Transverse colon (tissue), 4 donors: ENCODE measurements around the gene PCID2. TPM values are rescaled to one million over a fixed set of nuclear protein-coding genes. Genes with fewer than 3 reads are reported as not detected.

Experiments used
- DNase-seq: peaks from one replicate; pipeline ENCODE4 v3.0.0-alpha.2; 2019
- H3K27ac ChIP-seq, 4 donors: fragments of 200-600 bp; sonication (generic); 2 replicates each; pipeline ENCODE4 v1.5.1; 2016 to 2018; ENCODE audit warnings: inconsistent platforms in 4 of 4
- H3K27me3 ChIP-seq: fragments of 200-600 bp; sonication (generic); 2 replicates; pipeline ENCODE4 v1.5.1; 2017; ENCODE audit warnings: inconsistent platforms
- H3K36me3 ChIP-seq, 4 donors: fragments of 200-600 bp; sonication (generic); 2 replicates each; pipeline ENCODE4 v1.5.1; 2017 to 2019; ENCODE audit warnings: inconsistent platforms in 4 of 4
- H3K4me1 ChIP-seq, 4 donors: fragments of 200-600 bp; sonication (generic); 2 replicates each; pipeline ENCODE4 v1.5.1; 2017 to 2020; ENCODE audit warnings: inconsistent platforms in 4 of 4
- H3K4me3 ChIP-seq, 4 donors: fragments of 200-600 bp; sonication (generic); 1 replicate in 1 of 4; 2 replicates in 3 of 4; pipeline versions ENCODE4 v1.5.1 to v1.6.1; 2017 to 2019; ENCODE audit warnings: inconsistent platforms in 4 of 4
- H3K9me3 ChIP-seq, 2 donors: fragments of 200-600 bp; sonication (generic); 2 replicates each; pipeline ENCODE4 v1.5.1; 2017 to 2019; ENCODE audit warnings: inconsistent platforms in 2 of 2
- CTCF ChIP-seq, 5 experiments: fragments of 200-600 bp in 3 of 5; fragments of 450-650 bp in 2 of 5; sonication (generic) in 3 of 5; IDR thresholded peaks; 1 replicate in 2 of 5; 2 replicates in 3 of 5; pipeline ENCODE4 v1.5.1; 2016 to 2017; ENCODE audit warnings: antibody characterized with exemption in 5 of 5, inconsistent platforms in 3 of 5, mild to moderate bottlenecking in 2 of 5, moderate library complexity in 1 of 5
- EP300 ChIP-seq: sonication (generic); formaldehyde crosslinking; IDR thresholded peaks from one replicate; pipeline ENCODE4 v1.6.1; 2017; ENCODE audit warnings: antibody characterized with exemption, low read depth
- POLR2A ChIP-seq: fragments of 450-650 bp; IDR thresholded peaks from one replicate; pipeline ENCODE4 v1.6.1; 2016; ENCODE audit warnings: antibody characterized with exemption, mild to moderate bottlenecking, moderate library complexity
- POLR2AphosphoS5 ChIP-seq, 3 donors: sonication (generic); formaldehyde crosslinking; IDR thresholded peaks; one replicate each; pipeline ENCODE4 v1.6.1; 2016; ENCODE audit warnings: antibody characterized with exemption in 3 of 3
- WGBS, 2 donors: methylation state at CpG; one replicate each; pipeline ENCODE4 v1.1.5; 2018; ENCODE audit warnings: low coverage in 1 of 2; 5-methylcytosine and 5-hydroxymethylcytosine counted together
- in situ Hi-C, 4 donors: fragments of 200-750 bp; cut with MboI; loops; one replicate each; pipeline versions ENCODE4 v1.15.0 to v1.15.1; 2017; ENCODE audit warnings: low sequenced_read_pairs in 3 of 4, low pct_ligation_motif_present in 1 of 4, low pct_unique_long_range_greater_than_20kb in 1 of 4
- intact Hi-C: fragments of 100-400 bp; cut with DNase I; formaldehyde crosslinking; loops from one replicate; pipeline ENCODE4 v1.15.1; 2023; ENCODE audit warnings: low total_unique reads
- total RNA-seq, 4 donors: library from RNA; depleted of rRNA; stranded (reverse); fragments of >200 nt; gene quantifications; one replicate each; pipeline ENCODE4 v1.1.0, GENCODE V29; 2016

The PCID2 gene
- total RNA-seq, 4 donors from 2014 or later, result 13.1 to 87.6 (median 41.3) TPM

- Histone ChIP-seq H3K27ac (no peak overlapping the region), H3K4me3 (no peak overlapping the region), H3K36me3 (peaks cover 0 to 34% (median 12%) of the 10 kb centered on the region in 4 donors), H3K9me3 (no peaks in the 10 kb centered on the region), H3K27me3 (no peaks in the 10 kb centered on the region), H3K4me1 (peaks cover 0 to 10% (median 5%) of the 10 kb centered on the region in 4 donors)
- TF ChIP-seq EP300 (no peak), CTCF (IDR thresholded peaks at IDR 0.05) (no peak), POLR2AphosphoS5 (IDR thresholded peaks at IDR 0.05) (no peak), POLR2A (no peak)
- intact Hi-C loops (no loop called here), in situ Hi-C loops (no loop called here)
- DNase-seq, result peak; percentile 35
- 52 to 80% methylated on average over 2 to 5 of the region's 5 CpGs for WGBS, 2 donors
These were observed 32.2 kb downstream of the PCID2 start for GRCh38 chr13:113176280-113176679.

GRCh38 chr13:113172419-113172926 is 36.0 kb downstream of the PCID2 start:
- Histone ChIP-seq H3K4me3 (no peak overlapping the region), H3K27ac (no peak overlapping the region), H3K36me3 (no peaks in the 10 kb centered on the region), H3K27me3 (no peaks in the 10 kb centered on the region), H3K9me3 (no peaks in the 10 kb centered on the region), H3K4me1 (peaks cover 0 to 21% (median 8%) of the 10 kb centered on the region in 4 donors)
- no peak for TF ChIP-seq POLR2A
- no peak for TF ChIP-seq POLR2AphosphoS5 (IDR thresholded peaks at IDR 0.05)
- no peak for TF ChIP-seq CTCF (IDR thresholded peaks at IDR 0.05)
- no peak for TF ChIP-seq EP300
- in situ Hi-C loops (no loop called here), intact Hi-C loops (no loop called here)
- WGBS, 2 donors, result 86 to 99% methylated on average over 2 to 12 of the region's 13 CpGs
- no peak for DNase-seq

- 87 to 90% methylated on average over 7 to 34 of the region's 34 CpGs for WGBS, 2 donors
- no peak overlapping the region for H3K27ac ChIP-seq
- TF ChIP-seq POLR2AphosphoS5 (IDR thresholded peaks at IDR 0.05) (no peak), POLR2A (no peak), EP300 (no peak), CTCF (IDR thresholded peaks at IDR 0.05) (no peak)
- H3K4me3 ChIP-seq, result no peak overlapping the region
- peaks cover 0 to 16% (median 7%) of the 10 kb centered on the region in 4 donors for H3K4me1 ChIP-seq
- H3K27me3 ChIP-seq, result no peaks in the 10 kb centered on the region
- intact Hi-C loops, result no loop called here
- no peak for DNase-seq
- H3K9me3 ChIP-seq, result no peaks in the 10 kb centered on the region
- H3K36me3 ChIP-seq, result no peaks in the 10 kb centered on the region
- in situ Hi-C loops, result no loop called here
These were observed 37.0 kb downstream of the PCID2 start for GRCh38 chr13:113171250-113172125.

GRCh38 chr13:113170511-113170910 is 38.0 kb downstream of the PCID2 start:
- Histone ChIP-seq H3K36me3 (no peaks in the 10 kb centered on the region), H3K9me3 (no peaks in the 10 kb centered on the region), H3K27ac (no peak overlapping the region), H3K4me3 (no peak overlapping the region), H3K4me1 (peaks cover 0 to 17% (median 8%) of the 10 kb centered on the region in 4 donors), H3K27me3 (no peaks in the 10 kb centered on the region)
- intact Hi-C loops (no loop called here), in situ Hi-C loops (no loop called here)
- 33 to 46% methylated on average over 4 to 5 of the region's 5 CpGs for WGBS, 2 donors
- DNase-seq, result no peak
- TF ChIP-seq POLR2A (no peak), POLR2AphosphoS5 (IDR thresholded peaks at IDR 0.05) (no peak)
